Stimulated activated CD4-positive, alpha-beta T cell treated with anti-CD3 and anti-CD28 coated beads, Interleukin-1b, Interleukin-23, amount 100 ng/mL, for 48 hours (primary cell): ENCODE measurements around the gene PELI2.

Experiments used
- DNase-seq: peaks from one replicate; pipeline ENCODE4 v3.0.0-alpha.2; 2020

PELI2 gene

GRCh38 chr14:56318393-56319115 is 200.3 kb downstream of the PELI2 start:
- DNase-seq, result no peak

- no peak for DNase-seq
Observed at GRCh38 chr14:56321861-56322260, 203.7 kb downstream of the PELI2 start.

- DNase-seq, result no peak
Observed at GRCh38 chr14:56322531-56322930, 204.3 kb downstream of the PELI2 start.

- DNase-seq, result no peak
Observed at GRCh38 chr14:56324454-56324853, 206.2 kb downstream of the PELI2 start.

GRCh38 chr14:56324856-56325699 is 206.9 kb downstream of the PELI2 start:
- no peak for DNase-seq

GRCh38 chr14:56328021-56328420 is 209.8 kb downstream of the PELI2 start:
- DNase-seq, result no peak

- no peak for DNase-seq
Observed at GRCh38 chr14:56331592-56332216, 213.5 kb downstream of the PELI2 start.

GRCh38 chr14:56333359-56334292 is 215.4 kb downstream of the PELI2 start:
- no peak for DNase-seq

- DNase-seq, result no peak
Observed at GRCh38 chr14:56334458-56334857, 216.2 kb downstream of the PELI2 start.

- DNase-seq, result no peak
Observed at GRCh38 chr14:56338674-56339073, 220.5 kb downstream of the PELI2 start.

GRCh38 chr14:56339855-56340701 is 221.9 kb downstream of the PELI2 start:
- peak; percentile 53 for DNase-seq

GRCh38 chr14:56340932-56341331 is 222.7 kb downstream of the PELI2 start:
- no peak for DNase-seq

GRCh38 chr14:56341766-56342493 is 223.7 kb downstream of the PELI2 start:
- no peak for DNase-seq

GRCh38 chr14:56342494-56342942 is 224.3 kb downstream of the PELI2 start:
- DNase-seq, result no peak

GRCh38 chr14:56349960-56350359 is 231.7 kb downstream of the PELI2 start:
- no peak for DNase-seq
